Left forelimb (tissue), 1 donor: Measurements from ENCODE around the gene ZNF521.
"Not testable (repeated sequence)": the region's sequence is repeated elsewhere in the genome, so short reads cannot be mapped to it uniquely, and the experiment has no call there.

ENCODE experiments used
- DNase-seq: peaks from one replicate; pipeline ENCODE4 v3.0.0-alpha.2; 2018; ENCODE audit warnings: low spot score

ZNF521 gene

DNA sequence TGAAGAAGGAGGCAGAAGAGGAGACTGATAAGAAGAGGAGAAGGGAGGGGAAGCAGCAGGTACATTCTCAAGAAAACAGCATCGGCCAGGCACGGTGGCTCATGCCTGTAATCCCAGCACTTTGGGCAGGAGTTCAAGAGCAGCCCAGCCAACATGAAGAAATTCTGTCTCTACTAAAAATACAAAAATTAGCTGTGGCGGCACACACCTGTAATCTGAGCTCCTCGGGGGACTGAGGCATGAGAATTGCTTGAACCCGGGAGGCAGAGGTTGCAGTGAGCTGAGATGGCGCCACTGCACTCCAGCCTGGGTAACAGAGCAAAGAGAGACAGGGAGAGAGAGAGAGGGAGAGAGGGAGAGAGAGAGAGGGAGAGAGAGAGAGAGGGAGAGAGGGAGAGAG, 318.8 kb downstream of the ZNF521 start:
- DNase-seq = not testable (repeated sequence)

GRCh38 chr18:25029802-25030201, 322.2 kb downstream of the ZNF521 start:
- no peak for DNase-seq

GRCh38 chr18:25019931-25020330, 332.0 kb downstream of the ZNF521 start:
- DNase-seq = no peak

DNA sequence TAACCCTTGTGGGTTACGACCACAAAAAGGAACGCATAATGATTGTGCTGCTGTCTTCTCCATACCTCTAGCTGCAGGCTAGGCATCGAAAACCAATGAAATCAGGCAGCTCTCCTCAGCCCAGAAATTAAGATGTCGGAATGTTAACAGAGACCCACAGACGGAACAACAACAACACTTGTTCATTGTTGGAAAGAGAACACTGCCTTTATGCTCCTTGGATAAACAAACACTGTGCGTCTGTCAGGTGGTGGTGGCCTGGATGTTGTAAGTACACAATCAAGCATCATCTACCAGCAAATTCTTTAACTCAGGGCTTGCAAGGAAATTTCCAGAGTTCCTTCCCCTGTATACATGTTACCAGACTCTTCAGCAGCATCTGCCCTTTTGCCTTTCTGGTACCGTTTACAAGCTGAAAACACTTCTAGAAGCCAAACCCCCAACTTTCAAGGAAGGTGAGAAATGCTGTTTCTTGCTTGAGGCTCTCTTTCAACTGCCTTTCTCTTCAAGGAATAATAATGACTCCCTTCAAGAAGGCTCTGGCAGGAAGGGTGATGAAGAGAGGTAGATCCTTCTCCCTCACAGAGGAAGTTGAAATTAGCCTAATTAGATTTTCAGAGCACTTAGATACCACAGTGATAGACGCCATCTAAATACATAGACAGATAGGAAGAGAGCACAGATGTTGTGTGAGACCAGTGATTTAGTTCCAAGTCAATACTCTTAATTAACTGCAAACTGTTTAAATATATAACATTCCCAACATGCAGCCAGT, 332.7 kb downstream of the ZNF521 start:
- no peak for DNase-seq

DNA sequence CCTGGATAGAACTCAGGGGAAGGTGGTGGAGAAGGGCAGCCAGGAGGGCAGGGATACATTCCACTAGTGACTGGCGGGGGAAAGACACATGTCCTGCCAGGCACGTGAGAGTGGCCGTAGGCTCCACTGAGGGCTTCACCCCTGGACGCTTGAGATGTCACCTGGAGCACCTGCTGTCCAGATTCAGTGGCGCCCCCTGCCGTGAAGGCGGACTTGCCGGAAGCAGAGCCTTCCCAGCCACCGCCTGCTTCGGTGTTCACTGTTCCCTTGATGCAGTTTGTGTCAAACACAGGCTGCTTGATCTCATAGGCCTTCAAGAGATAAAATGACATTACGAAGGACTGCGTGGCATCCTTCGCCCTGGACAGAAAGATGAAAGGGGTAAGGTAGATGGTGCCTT, 335.3 kb downstream of the ZNF521 start:
- DNase-seq = no peak

GRCh38 chr18:25016181-25016580, 335.8 kb downstream of the ZNF521 start:
- no peak for DNase-seq
